Calu3 (cell line): ENCODE results near the gene BRIP1. TPM values are rescaled to one million over a fixed set of nuclear protein-coding genes. Genes with fewer than 3 reads are reported as not detected.

Source experiments
- BruUV-seq: library from RNA; stranded (reverse); fragments of 400-500 nt; replicated peaks from 2 replicates; lab custom pipeline; 2021; lab: Mats Ljungman, UMichigan
- CTCF ChIA-PET: fragments of 300-600 bp; sonication (Branson Sonifier 250); formaldehyde crosslinking; loops from one replicate; lab custom pipeline; 2022; ENCODE audit warnings: antibody characterized with exemption; lab: Charles Lee
- DNase-seq: peaks from one replicate; pipeline ENCODE4 v3.0.0; 2022
- H3K27ac Mint-ChIP-seq: one replicate; pipeline ENCODE4 v1.8.0; 2022; ENCODE audit warnings: mixed read lengths; ENCODE audit not compliant: unreplicated experiment
- H3K27me3 Mint-ChIP-seq: one replicate; pipeline ENCODE4 v1.8.0; 2022; ENCODE audit warnings: mixed read lengths; ENCODE audit not compliant: unreplicated experiment
- H3K36me3 Mint-ChIP-seq: one replicate; pipeline ENCODE4 v1.8.0; 2022; ENCODE audit warnings: mild to moderate bottlenecking, moderate library complexity, mixed read lengths; ENCODE audit not compliant: insufficient read depth, unreplicated experiment
- H3K4me1 Mint-ChIP-seq: one replicate; pipeline ENCODE4 v1.8.0; 2022; ENCODE audit warnings: mild to moderate bottlenecking, low read depth, mixed read lengths; ENCODE audit not compliant: unreplicated experiment
- H3K4me3 Mint-ChIP-seq: one replicate; pipeline ENCODE4 v1.8.0; 2022; ENCODE audit warnings: mild to moderate bottlenecking, low read depth, moderate library complexity, mixed read lengths; ENCODE audit not compliant: unreplicated experiment
- H3K9me3 Mint-ChIP-seq: one replicate; pipeline ENCODE4 v1.8.0; 2022; ENCODE audit warnings: low read depth, mixed read lengths; ENCODE audit not compliant: unreplicated experiment
- intact Hi-C: fragments of 100-400 bp; cut with micrococcal nuclease; formaldehyde crosslinking; loops from one replicate; pipeline ENCODE4 v1.10.0; 2022; ENCODE audit not compliant: unreplicated experiment
- total RNA-seq: library from RNA; stranded (reverse); gene quantifications from 2 replicates; pipeline ENCODE4 v1.2.3, GENCODE V29; 2022
- TF ChIP-seq, protein P1 (sequence below): fragments of 200-600 bp; IDR thresholded peaks from one replicate; pipeline ENCODE4 v1.8.0; 2022; ENCODE audit warnings: antibody characterized with exemption; ENCODE audit not compliant: unreplicated experiment

Gene BRIP1
- total RNA-seq, 1 experiment from 2014 or later, result 12.3 TPM

DNA sequence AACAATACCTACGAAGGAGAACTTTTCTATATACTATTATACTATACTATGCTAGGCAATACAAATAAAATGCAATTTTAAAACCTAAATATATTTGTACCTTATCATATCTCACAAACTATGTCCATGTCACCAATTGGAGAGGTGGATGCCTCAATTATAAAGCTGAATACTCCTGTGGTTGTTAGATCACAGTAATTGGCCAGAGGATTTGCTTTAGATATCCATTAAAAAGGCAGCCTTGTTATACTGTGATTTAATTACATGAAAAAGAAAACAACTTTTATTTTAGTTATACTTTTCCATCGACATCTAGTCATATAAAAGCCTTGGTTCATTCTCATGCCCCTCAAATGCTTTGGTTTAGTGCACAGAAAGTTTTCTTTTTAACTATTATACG, 129.3 kb downstream of the BRIP1 start:
- no peak overlapping the region for H3K4me3 Mint-ChIP-seq
- no peaks in the 10 kb centered on the region for H3K4me1 Mint-ChIP-seq
- H3K27me3 Mint-ChIP-seq, result no peaks in the 10 kb centered on the region
- DNase-seq, result no peak
- BruUV-seq, result no TSS peak
- H3K27ac Mint-ChIP-seq, result no peak overlapping the region
- no peaks in the 10 kb centered on the region for H3K9me3 Mint-ChIP-seq
- intact Hi-C loops, result no loop called here
- CTCF ChIA-PET, result no interaction called here
- TF ChIP-seq, protein P1, sequence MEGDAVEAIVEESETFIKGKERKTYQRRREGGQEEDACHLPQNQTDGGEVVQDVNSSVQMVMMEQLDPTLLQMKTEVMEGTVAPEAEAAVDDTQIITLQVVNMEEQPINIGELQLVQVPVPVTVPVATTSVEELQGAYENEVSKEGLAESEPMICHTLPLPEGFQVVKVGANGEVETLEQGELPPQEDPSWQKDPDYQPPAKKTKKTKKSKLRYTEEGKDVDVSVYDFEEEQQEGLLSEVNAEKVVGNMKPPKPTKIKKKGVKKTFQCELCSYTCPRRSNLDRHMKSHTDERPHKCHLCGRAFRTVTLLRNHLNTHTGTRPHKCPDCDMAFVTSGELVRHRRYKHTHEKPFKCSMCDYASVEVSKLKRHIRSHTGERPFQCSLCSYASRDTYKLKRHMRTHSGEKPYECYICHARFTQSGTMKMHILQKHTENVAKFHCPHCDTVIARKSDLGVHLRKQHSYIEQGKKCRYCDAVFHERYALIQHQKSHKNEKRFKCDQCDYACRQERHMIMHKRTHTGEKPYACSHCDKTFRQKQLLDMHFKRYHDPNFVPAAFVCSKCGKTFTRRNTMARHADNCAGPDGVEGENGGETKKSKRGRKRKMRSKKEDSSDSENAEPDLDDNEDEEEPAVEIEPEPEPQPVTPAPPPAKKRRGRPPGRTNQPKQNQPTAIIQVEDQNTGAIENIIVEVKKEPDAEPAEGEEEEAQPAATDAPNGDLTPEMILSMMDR, result no peak
- no peaks in the 10 kb centered on the region for H3K36me3 Mint-ChIP-seq

DNA sequence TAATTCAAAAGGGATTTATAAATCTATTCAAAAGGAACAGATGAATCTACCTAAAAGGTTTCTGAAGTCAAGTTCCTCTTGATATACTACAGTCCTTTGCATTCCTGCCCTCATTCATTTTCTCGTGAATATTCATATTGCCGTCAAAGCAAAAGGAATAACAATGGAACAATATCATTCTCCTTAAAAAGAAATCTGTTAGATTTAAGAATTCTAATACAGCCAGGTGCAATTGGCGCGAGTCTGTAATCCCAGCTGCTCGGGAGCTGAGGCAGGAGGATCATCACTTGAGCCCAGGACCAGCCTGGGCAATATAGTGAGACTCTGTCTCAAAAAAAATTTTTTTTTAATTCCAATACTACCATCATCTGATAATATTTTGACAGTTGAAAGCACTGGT, 130.3 kb downstream of the BRIP1 start:
- H3K9me3 Mint-ChIP-seq, result no peaks in the 10 kb centered on the region
- no peaks in the 10 kb centered on the region for H3K36me3 Mint-ChIP-seq

DNA sequence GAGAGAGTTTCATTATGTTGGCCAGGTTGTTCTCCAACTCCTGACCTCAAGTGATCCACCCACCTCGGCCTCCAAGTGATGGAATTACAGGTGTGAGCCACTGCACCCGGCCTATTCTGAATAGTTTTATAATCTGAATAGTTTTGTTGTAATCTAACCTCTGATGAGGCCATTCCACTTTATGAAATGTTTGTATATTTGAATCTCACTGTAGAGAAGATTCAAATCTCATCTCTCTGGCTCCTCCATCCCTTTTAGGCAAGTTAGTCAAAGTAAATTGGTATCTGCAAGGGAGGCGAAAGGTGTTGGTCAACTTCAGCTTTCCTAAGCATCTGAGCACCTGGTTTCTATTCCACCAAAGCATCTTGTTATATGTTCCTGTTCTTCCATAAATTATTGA, 131.2 kb downstream of the BRIP1 start:
- CTCF ChIA-PET, result interaction anchor here (0.6 kb wide), 1 partner anchor 1557 kb away, joined by 3 read pairs; no protein-coding TSS in a partner anchor
- Mint-ChIP-seq H3K36me3 (no peaks in the 10 kb centered on the region), H3K4me3 (no peak overlapping the region), H3K9me3 (no peaks in the 10 kb centered on the region), H3K27me3 (no peaks in the 10 kb centered on the region), H3K4me1 (no peaks in the 10 kb centered on the region), H3K27ac (no peak overlapping the region)
- no TSS peak for BruUV-seq
- intact Hi-C loops, result no loop called here
- TF ChIP-seq, protein P1, result no peak
- DNase-seq, result no peak

More for the DNA sequence above, 130.3 kb downstream of the BRIP1 start:
- BruUV-seq, result no TSS peak
- DNase-seq, result no peak
- H3K27me3 Mint-ChIP-seq, result no peaks in the 10 kb centered on the region
- CTCF ChIA-PET, result no interaction called here
- TF ChIP-seq, protein P1, result no peak
- intact Hi-C loops, result no loop called here
- no peak overlapping the region for H3K4me3 Mint-ChIP-seq
- H3K4me1 Mint-ChIP-seq, result no peaks in the 10 kb centered on the region
- no peak overlapping the region for H3K27ac Mint-ChIP-seq

DNA sequence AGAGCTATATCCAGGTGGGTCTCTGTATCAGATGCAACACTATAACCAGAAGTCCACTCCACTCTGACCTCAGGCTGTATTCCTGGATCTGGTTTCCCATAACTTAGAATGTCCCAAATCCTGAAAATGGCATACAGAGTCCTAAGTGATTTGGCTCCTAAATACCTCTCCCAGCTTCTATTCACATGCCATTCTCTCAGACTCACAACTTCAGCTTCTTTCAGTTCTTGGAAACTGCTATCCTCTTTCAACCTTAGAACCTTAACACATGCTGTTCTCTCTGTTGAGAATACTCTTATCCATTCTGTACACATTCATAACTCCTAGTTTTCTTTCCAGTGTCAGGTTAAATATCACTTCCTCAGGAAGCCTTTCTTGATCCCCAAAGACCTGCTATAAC, 132.0 kb downstream of the BRIP1 start:
- DNase-seq, result no peak
- BruUV-seq, result no TSS peak
- Mint-ChIP-seq H3K27ac (no peak overlapping the region), H3K4me1 (no peaks in the 10 kb centered on the region), H3K36me3 (no peaks in the 10 kb centered on the region), H3K9me3 (no peaks in the 10 kb centered on the region), H3K4me3 (no peak overlapping the region), H3K27me3 (no peaks in the 10 kb centered on the region)
- intact Hi-C loops, result no loop called here
- CTCF ChIA-PET, result no interaction called here
- TF ChIP-seq, protein P1, result no peak
